GM19455 (cell line): ENCODE data around the gene PI16.

ENCODE experiments used
- ATAC-seq: cut with Tn5 transposase; IDR thresholded peaks from one replicate; pipeline ENCODE4 v1.9.1; 2021; ENCODE audit not compliant: unreplicated experiment

Gene PI16, protein sequence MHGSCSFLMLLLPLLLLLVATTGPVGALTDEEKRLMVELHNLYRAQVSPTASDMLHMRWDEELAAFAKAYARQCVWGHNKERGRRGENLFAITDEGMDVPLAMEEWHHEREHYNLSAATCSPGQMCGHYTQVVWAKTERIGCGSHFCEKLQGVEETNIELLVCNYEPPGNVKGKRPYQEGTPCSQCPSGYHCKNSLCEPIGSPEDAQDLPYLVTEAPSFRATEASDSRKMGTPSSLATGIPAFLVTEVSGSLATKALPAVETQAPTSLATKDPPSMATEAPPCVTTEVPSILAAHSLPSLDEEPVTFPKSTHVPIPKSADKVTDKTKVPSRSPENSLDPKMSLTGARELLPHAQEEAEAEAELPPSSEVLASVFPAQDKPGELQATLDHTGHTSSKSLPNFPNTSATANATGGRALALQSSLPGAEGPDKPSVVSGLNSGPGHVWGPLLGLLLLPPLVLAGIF

DNA sequence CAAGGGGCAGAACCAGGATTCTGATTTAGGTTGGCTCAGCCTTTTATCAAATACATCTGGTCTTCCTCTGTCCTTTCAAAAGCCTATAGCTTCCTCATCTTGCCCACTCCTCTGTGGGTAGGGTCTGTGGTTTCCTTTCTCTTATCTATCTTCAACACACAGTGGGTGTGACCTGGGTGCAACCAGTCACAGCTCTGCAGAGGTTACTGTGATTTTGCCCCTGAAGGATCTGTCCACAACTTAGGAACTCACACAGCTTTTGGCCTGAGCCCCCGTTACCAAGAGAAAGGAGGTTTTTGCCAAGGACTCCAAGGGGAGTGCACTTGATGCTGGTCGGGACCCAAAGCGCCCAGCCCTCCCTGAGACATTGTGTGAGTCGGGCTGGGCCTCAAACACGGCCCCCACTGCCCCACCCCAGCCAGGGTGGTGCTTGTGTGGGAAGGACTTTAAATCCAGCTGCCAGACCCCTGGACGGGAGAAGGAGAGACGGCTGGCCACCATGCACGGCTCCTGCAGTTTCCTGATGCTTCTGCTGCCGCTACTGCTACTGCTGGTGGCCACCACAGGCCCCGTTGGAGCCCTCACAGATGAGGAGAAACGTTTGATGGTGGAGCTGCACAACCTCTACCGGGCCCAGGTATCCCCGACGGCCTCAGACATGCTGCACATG is at the start of gene PI16:
Gene PI16, plus strand, starts transcription at position 477 of the 670 bp plus-strand sequence. Its CDS starts 23 bp downstream, at position 500.
- no peak for ATAC-seq

DNA sequence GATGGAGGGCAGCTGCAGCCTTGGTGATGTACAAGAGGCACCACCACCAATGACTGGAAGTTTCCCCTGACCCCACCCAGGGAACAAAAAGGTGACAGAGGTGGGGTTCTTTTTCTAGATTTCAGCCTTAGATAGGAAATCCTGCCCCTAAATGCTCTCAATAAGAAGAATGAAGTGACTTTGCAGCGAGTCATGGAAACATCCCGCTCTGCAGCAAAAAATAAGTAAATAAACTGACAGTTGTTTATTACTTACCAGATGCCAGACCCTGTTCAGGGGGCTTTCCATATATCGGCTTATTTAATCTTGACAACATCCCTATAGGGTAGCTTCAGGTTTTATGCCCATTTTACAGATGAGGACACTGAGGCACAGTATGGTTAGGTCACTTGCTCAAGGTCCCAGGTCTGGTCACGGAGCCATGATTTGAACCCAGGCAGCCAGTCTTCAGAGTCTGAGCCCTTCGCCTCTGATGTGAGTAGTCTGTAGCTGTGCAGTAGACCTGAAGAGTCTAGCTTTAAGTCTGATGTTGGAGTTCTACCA is 49.6 kb upstream of the PI16 start:
- ATAC-seq = no peak

DNA sequence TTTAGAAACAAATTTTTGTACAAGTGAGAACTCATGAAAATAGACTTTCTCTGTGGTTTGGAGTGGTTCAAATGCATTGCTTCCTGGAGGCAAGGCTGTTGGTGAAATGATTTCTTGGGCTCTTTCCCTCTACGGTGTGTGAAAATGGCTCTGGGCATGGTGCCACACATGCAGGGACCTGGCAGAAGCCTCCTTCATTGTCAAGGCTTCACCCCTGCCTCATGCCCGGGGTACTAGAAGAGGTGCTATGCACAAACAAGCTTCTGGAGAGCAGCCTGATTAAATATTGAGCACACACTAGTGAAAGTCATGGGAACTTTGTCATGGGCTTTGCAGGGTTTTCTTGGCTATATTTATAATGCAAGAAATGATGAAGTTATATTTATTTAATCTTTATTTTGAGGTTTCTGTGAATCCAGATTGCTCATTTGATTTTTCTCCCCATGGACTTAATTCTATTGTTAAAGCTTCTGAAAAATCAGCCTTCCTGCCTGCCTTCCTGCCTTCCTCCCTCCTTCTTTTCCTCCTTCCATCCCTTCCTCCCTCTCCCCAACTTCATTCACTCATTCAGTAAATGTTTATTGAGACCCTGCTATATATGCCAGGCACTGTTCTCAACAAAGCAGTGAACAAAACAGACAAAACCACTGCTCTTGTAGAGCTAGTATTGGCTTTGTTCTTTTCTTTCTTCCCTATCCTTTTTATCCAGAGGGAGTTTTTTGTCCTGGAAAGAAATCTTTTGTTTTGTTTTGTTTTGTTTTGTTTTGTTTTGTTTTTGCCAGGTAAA is 47.8 kb upstream of the PI16 start:
- ATAC-seq = no peak

DNA sequence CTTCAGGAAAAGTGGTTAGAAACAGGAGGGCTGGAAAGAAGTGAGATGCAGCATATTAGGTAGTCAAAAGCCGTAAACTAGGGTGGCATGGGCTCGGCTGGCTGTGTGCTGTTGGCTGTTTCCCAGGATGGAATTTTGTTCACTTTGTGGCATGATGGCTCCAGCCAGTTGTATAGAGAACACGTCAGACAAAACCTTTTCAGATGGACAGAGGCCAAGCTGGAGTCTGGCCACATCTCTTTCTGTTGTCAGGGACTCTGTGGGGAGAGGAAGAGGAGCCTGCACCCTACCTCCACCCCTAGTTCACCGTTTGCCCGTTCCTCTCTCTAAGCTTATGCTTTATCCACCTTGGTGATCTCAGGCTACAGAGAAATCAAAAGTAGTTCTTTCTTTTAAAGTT is 46.8 kb upstream of the PI16 start:
- no peak for ATAC-seq

DNA sequence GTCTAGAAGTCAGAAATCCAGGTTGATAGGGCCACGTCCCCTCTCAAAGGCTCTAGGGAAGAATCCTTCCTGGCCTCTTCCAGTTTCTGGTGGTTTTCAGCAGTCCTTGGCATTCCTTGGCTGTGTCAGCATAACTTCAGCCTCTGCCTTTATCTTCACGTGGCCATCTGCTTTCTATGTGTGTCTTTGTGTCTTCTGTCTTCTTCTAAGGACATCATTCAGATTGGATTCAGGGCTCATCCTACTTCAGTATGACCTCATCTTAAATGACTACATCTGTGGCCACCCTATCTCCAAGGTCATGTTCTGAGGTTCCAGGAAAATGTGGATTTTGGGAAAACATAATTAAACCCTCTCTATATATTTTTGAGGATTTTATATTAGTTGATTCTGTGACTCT is 45.8 kb upstream of the PI16 start:
- no peak for ATAC-seq

DNA sequence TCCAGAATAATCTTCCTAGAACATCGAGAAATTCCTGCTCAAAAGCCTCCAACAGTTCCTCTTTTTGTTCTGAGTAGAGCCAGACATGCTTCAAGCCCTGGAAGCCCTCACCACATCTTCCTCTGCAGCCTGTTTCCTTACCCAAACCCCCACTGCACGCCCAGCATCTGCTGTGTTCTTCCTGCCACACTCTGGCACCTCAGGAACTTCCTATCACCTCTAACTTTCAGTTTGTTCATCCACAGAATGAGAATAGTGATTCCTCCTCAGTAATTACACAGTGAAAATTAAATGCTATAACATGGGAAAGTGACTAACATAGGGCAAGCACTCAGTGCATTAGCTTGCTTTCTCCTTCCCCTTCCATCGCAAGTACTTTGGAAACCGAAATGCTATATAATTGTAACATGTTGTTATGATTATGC is 42.5 kb upstream of the PI16 start:
- ATAC-seq = no peak

DNA sequence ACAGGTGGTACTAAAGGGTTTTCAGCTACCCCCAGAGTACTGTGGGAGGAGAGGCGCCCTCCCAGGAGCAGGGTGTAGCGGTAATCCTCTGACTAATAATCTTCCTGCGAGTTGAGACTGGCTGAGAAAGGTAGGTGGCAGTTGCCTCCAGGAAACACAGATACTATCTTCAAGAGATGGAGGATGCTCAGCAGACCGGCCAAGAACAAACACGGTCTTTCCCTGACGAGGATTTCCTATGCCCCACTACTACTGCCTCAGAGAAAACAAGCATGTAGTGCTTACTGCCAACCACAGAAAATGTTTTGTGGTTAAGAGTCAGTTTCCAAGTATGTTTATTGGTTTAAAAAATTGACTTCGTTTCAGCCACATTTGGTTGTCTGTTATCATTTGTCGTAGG is 42.0 kb upstream of the PI16 start:
- ATAC-seq = peak; percentile 91

DNA sequence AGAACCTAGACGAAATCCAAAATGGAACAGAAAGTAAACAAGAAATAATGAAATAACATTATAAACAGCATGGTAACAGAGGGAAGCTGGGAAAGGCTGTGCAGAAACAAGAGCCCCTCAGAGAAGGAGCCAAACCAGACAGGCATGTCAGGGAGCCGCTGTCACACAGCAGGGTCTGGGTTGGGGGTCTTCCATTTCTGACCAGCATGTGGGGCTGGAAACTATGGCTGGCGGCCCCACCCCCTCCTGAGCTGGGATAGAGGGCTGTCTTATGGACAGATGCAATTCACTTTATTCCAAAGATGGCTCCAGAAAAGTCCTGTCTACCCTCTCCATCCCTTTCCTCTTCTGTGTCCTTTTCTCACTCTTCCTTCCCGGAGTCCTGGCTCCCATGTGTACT is 41.5 kb upstream of the PI16 start:
- no peak for ATAC-seq

DNA sequence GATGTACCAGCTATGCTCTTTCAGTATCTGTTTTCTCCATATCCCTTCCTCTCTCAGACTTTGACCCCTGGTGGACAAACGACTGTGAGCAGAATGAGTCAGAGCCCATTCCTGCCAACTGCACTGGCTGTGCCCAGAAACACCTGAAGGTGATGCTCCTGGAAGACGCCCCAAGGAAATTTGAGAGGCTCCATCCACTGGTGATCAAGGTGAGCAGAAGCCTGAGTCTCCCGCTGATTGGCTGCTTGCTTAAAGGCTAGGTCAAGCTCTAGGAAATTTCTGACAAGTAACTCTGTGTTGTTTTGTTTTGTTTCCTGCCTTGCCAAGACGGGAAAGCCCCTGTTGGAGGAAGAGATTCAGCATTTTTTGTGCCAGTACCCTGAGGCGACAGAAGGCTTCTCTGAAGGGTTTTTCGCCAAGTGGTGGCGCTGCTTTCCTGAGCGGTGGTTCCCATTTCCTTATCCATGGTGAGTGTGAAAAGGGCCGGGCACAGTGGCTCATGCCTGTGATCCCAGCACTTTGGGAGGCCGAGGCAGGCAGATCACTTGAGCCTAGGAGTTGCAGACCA is 40.2 kb upstream of the PI16 start:
- no peak for ATAC-seq

DNA sequence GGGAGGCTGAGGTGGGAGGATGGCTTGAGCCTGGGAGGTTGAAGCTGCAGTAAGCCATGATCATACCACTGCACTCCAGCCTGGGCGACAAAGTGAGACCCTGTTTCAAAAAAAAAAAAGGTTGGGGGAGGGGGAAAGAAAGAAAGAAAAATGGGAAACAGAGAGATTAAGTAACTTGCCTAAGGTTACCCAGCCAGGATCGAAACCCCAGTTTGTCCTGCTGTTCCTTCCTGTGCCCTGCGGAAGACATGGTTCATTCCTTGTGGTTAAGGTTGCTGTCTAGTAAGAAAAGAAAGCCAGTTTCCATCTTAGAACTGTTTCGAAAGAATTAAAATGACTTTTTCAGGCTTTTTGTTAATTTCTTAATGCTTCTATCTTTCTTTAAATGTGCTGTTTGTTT is 38.9 kb upstream of the PI16 start:
- ATAC-seq = no peak

DNA sequence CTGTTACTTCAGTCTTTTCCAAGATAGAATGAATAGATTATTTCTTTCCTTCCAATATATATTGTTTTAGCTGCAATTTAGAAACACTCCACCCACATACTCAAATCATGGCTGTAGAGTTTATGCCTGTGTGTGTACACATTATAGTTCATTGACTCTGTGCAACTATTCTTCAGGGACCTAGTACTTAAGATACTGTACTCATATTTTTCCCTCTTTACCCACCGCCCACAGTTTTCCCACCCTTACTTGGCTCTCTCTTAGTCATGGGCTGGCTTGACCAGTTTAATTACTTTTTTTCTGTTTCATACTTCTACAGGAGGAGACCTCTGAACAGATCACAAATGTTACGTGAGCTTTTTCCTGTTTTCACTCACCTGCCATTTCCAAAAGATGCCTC is 38.4 kb upstream of the PI16 start:
- no peak for ATAC-seq

DNA sequence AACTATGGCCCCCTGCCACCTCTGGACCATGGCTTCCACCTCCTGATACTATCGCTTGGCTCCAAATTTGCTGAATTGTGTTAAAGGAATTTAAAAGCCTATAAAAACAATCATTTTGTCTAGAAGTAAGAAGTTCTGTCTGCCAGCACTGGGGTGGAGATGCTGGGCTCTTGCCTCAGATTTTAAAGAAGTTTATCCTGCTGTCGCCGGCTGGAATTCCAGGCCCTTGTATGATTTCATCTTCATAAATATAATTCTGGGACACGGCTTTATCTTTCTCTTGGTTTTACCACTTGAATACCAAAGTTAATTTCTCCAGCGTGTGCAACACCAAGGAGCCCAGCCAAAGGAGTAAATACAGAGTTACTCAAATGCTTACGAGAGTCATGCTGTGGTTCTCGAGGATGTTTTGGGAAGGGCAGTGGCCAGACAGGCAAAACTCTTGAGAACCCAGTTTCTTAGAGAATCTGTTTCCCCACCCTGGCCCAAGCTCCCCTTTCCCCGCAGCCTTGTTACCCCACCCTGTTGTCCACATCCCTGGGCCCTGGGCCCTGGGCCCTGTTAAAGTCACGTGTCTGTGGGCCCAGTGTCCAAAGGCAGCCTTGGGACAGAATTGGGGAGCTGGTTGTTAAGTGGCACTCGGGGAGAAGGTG is 36.9 kb upstream of the PI16 start:
- no peak for ATAC-seq

DNA sequence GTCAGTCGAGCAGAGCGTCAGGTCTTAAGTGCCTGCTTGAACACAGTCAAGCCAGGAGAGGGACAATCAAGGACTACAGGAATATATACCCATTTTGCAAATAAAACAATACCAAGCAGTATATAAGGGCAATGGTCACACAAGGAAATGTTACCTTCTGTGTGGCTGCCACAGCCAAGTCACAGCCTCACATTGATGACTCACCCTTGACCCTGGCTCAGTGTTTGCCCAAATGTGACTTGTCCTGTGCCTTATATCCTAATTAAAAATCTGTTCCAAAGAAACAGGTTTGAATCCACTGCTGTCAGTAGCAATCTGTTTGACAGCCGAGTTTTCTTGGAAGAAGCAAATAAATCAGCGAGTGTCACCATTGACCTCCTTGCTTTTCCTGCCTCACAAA is 34.5 kb upstream of the PI16 start:
- ATAC-seq = no peak

DNA sequence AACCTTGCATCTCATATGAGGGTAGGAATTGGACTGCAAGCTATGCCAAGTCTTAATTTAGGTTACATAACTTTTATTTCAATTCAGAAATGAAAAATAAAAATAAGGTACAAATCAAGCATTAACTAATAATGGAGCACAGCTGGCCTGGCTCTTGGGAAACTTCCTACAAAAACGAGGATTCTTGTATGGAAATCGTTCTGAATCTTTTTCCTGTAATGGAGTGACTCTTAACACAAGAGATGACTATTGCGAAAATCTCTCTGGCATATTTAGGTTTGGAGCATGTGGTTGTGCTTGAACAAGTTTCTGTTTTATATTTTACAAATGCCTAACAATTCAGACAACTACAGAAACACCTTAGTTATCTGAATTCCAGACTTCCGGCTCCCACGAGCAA is 34.0 kb upstream of the PI16 start:
- no peak for ATAC-seq

DNA sequence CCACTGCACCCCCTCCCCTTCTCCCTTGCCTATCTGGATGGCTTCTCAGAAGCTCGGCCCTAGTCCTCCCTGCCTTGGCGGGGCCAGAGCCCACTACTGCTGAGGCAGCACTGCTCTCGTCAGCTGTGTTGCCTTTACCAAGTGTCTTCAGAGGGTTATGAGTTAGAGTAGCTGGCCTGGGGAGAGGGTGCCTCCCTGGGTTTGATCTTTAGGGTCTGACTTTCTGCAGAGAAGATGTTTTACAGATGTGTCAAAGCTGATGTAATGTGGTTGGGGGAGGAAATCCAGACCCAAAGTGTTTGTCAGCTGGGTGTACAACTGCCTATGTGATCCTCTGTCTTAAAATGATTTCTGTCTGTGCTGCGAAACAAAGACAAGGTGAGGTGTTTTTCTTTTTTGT is 30.4 kb upstream of the PI16 start:
- no peak for ATAC-seq

DNA sequence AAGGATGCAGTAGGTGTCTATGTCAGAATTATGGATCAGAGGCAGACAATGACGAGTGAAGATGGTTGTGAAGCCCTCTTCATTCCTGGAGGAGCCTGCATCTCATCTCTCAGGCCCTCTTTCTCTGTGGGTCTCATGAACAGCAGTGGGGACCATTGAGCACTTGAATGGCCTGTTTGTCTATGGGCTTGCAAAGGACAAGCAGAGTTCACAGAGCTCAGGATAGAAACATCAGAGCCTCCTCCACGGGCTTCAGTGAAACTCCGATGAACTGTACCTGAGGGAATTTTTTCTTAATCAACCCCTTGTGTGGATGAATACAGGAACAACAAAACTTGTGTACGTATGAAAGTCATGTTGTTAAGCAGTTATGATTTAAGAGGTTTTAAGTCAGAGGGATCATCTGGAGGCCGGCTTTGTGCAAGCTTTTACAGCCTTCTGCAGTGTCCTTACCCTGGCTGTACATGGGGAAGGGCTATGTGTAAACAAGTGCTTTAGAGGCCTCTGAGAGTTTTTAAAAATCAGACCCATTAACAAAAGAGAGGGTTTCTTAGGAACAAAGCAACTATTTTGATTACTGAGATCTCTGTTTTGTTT is 29.7 kb upstream of the PI16 start:
- ATAC-seq = no peak

DNA sequence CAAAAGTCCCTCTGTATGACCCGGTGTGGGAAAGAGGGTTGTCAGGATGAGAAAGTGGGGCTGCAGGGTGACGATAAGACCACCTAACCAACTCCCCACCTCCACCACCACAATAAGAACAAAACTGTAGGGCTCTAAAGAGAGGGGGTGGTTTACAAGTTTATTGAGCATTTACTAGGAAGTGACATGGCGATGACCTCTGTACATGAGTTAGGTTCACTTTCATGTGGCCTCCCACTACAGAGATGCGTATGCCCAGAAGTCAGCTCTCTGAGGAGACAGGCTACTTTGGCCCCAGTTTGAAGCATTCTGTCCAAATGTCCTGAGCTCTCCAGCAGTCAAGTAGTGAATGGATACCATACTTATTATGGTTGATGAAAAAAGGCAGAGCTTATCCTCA is 28.7 kb upstream of the PI16 start:
- ATAC-seq = no peak

DNA sequence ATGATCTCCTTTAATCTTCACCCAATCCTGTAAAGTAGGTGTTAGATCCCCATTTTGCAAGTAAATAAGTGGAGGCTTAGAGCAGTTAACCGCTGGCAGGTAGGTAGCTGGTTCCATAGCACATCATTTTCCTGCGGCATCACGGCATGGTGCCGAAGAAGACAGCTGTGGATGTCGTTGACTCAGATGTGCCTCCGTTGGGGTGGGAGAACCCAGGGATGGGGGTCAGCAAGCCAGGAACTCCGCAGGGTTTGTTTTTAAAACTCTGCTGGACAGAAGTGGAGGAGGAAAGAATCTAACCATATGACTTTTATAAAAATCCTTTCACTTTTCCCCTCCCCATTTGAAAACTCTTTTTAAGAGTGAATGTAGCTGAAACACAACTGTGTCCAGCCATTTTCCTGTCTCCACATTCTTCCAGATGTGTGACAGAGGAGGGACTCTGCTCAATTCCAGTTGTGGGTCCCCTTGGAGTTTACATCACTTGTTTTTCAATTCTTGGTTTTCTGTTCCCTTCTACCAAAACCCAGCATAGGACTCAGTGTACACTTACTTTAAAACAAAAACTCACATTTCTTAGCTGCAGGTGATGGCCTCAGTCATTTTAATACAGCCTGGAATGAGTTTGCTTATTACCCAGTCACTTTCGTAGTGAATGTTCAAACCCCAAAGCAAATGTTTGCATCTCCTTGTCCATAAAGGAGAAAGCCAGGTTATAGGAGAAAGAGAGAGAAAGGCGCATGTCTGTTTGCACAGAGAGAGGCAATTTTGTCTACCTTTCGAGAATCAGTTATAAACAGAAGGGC is 27.6 kb upstream of the PI16 start:
- ATAC-seq = no peak
